Right lobe of liver (tissue), 4 donors: ENCODE measurements around the gene DHCR24.

Experiments used
- CTCF ChIP-seq, 4 donors: fragments of 200-600 bp in 3 of 4; fragments of 450-650 bp in 1 of 4; IDR thresholded peaks; one replicate each; pipeline versions ENCODE4 v1.5.1 to v1.8.0; 2016 to 2022; ENCODE audit warnings: antibody characterized with exemption in 4 of 4, mild to moderate bottlenecking in 2 of 4
- POLR2A ChIP-seq: fragments of 450-650 bp; IDR thresholded peaks from one replicate; pipeline ENCODE4 v1.6.1; 2017; ENCODE audit warnings: antibody characterized with exemption, mild to moderate bottlenecking
- donor health status: DM: no; HTN: no; CAD: no.
- donor health status: DM: no; HTN: no; CAD: no.
- donor health status: DM: no; HTN: yes; CAD: no.

- no peak for TF ChIP-seq CTCF (IDR thresholded peaks at IDR 0.05)
- peak; percentile 18 for TF ChIP-seq POLR2A
Measured at GRCh38 chr1:54866801-54867716, 19.9 kb downstream of the DHCR24 start.
